GM12878 (cell line): ENCODE data around the gene TCP11L2. TPM values are rescaled to one million over a fixed set of nuclear protein-coding genes. Genes with fewer than 3 reads are reported as not detected.

Source experiments
- ATAC-seq: fragments of 200-7000 bp; cut with Tn5 transposase; 3 replicates; pipeline ENCODE4 v1.9.1; 2020; ENCODE audit warnings: mild to moderate bottlenecking, moderate library complexity
- BruUV-seq: library from RNA; stranded (reverse); fragments of 400-500 nt; replicated peaks from 2 replicates; lab custom pipeline; 2021; lab: Mats Ljungman, UMichigan
- CTCF ChIA-PET: fragments of 300-600 bp; sonication (Branson Sonifier 250); formaldehyde crosslinking; extraction: SDS; loops from one replicate; lab custom pipeline; 2021; ENCODE audit warnings: inconsistent platforms; lab: Yijun Ruan, JAX
- POLR2A ChIA-PET: fragments of 350-600 bp; formaldehyde crosslinking; extraction: SDS; loops from one replicate; lab custom pipeline; 2021; ENCODE audit warnings: inconsistent platforms; lab: Charles Lee
- RAD21 ChIA-PET: fragments of 300-600 bp; sonication (Branson Sonifier 250); formaldehyde crosslinking; loops from one replicate; lab custom pipeline; 2023; ENCODE audit warnings: antibody characterized with exemption; ENCODE audit not compliant: unreplicated experiment; lab: Charles Lee
- SMC1A ChIA-PET: fragments of 300-600 bp; sonication (Branson Sonifier 250); formaldehyde crosslinking; loops from one replicate; lab custom pipeline; 2023; ENCODE audit not compliant: unreplicated experiment, uncharacterized antibody; lab: Charles Lee
- DNase-seq: peaks from one replicate; pipeline ENCODE4 v3.0.0-alpha.2; 2011; ENCODE audit warnings: low read depth, low spot score
- FAIRE-seq: peaks from 3 replicates; lab custom pipeline; 2011; peaks lifted over from hg19 to GRCh38; lab: Jason Lieb, UNC
- H2AFZ ChIP-seq: 2 replicates; pipeline ENCODE4 v1.6.0; 2011; ENCODE audit warnings: low read depth, low read length, control low read depth; ENCODE audit not compliant: control insufficient read depth
- H3K27ac ChIP-seq: 2 replicates; pipeline ENCODE4 v1.5.1; 2011; ENCODE audit warnings: control low read depth; ENCODE audit not compliant: control insufficient read depth, insufficient read depth
- H3K27me3 ChIP-seq, 2 experiments: replicated peaks in 1 of 2; 2 replicates each; pipeline versions ENCODE4 v1.6.0 to v1.6.1; 2011; ENCODE audit warnings: low read length in 1 of 2; ENCODE audit not compliant: control insufficient read depth in 2 of 2, insufficient read depth in 2 of 2
- H3K36me3 ChIP-seq, 2 experiments: 2 replicates each; pipeline ENCODE4 v1.5.1; 2011; ENCODE audit warnings: low read length in 1 of 2; ENCODE audit not compliant: control insufficient read depth in 2 of 2, insufficient read depth in 2 of 2
- H3K4me1 ChIP-seq: 2 replicates; pipeline ENCODE4 v1.6.1; 2011; ENCODE audit warnings: mild to moderate bottlenecking, low read length, moderate library complexity, mixed read lengths; ENCODE audit not compliant: control insufficient read depth, insufficient read depth
- H3K4me2 ChIP-seq: 2 replicates; pipeline ENCODE4 v1.6.0; 2011; ENCODE audit warnings: control low read depth; ENCODE audit not compliant: control insufficient read depth, insufficient read depth
- H3K4me3 ChIP-seq: fragments of 200-600 bp; sonication (generic); 2 replicates; pipeline ENCODE4 v1.5.1; 2016
- H3K79me2 ChIP-seq: 2 replicates; pipeline ENCODE4 v1.6.0; 2011; ENCODE audit warnings: low read length; ENCODE audit not compliant: control insufficient read depth, insufficient read depth
- H3K9ac ChIP-seq: 2 replicates; pipeline ENCODE4 v1.8.0; 2011; ENCODE audit warnings: low read length, control low read depth, mixed read lengths; ENCODE audit not compliant: control insufficient read depth, insufficient read depth
- H3K9me3 ChIP-seq: replicated peaks from 3 replicates; pipeline ENCODE4 v1.5.1; 2011; ENCODE audit warnings: mild to moderate bottlenecking, low read length; ENCODE audit not compliant: control insufficient read depth, insufficient read depth
- H4K20me1 ChIP-seq: 2 replicates; pipeline ENCODE4 v1.6.0; 2011; ENCODE audit not compliant: control insufficient read depth, insufficient read depth
- CBFB ChIP-seq: IDR thresholded peaks from 2 replicates; pipeline ENCODE4 v1.6.1; 2016; ENCODE audit warnings: antibody characterized with exemption, low read depth
- CBX5 ChIP-seq: sonication (generic); IDR thresholded peaks from 2 replicates; pipeline ENCODE4 v1.6.1; 2016; ENCODE audit warnings: low read depth, moderate library complexity, mild to moderate bottlenecking, inconsistent platforms
- EED ChIP-seq: sonication (generic); IDR thresholded peaks from 2 replicates; pipeline ENCODE4 v1.6.1; 2016; ENCODE audit warnings: antibody characterized with exemption, low read depth
- ELK1 ChIP-seq: IDR thresholded peaks from 2 replicates; pipeline ENCODE4 v1.6.1; 2012; ENCODE audit warnings: low read depth, low read length, improper control_type of control experiment
- ETV6 ChIP-seq, 2 experiments: fragments of 450-650 bp in 1 of 2; IDR thresholded peaks in 1 of 2; conservative IDR thresholded peaks in 1 of 2; 2 replicates each; pipeline ENCODE4 v1.6.1; 2014; ENCODE audit warnings: antibody characterized with exemption in 1 of 2, borderline replicate concordance in 1 of 2, low read depth in 1 of 2, mild to moderate bottlenecking in 1 of 2, moderate library complexity in 1 of 2
- IRF5 ChIP-seq: fragments of 450-650 bp; IDR thresholded peaks from 2 replicates; pipeline ENCODE4 v1.6.1; 2017; ENCODE audit warnings: borderline replicate concordance
- JUNB ChIP-seq: IDR thresholded peaks from 2 replicates; pipeline ENCODE4 v1.6.1; 2016; ENCODE audit warnings: antibody characterized with exemption, mild to moderate bottlenecking
- KDM1A ChIP-seq: fragments of 200-600 bp; sonication (generic); IDR thresholded peaks from 2 replicates; pipeline ENCODE4 v1.6.1; 2016; ENCODE audit warnings: borderline replicate concordance
- NFIC ChIP-seq: IDR thresholded peaks from 2 replicates; pipeline ENCODE4 v1.6.1; 2012; ENCODE audit warnings: low read depth, mild to moderate bottlenecking, inconsistent platforms, low read length, moderate library complexity
- PKNOX1 ChIP-seq: fragments of 450-650 bp; IDR thresholded peaks from 2 replicates; pipeline ENCODE4 v1.6.1; 2016; ENCODE audit warnings: mild to moderate bottlenecking
- RAD21 ChIP-seq: IDR thresholded peaks from 2 replicates; pipeline ENCODE4 v1.6.1; 2011; ENCODE audit warnings: mild to moderate bottlenecking, low read depth, low read length, moderate library complexity; ENCODE audit not compliant: insufficient read depth
- RBBP5 ChIP-seq: fragments of 200-600 bp; sonication (generic); conservative IDR thresholded peaks from 2 replicates; pipeline ENCODE4 v1.6.1; 2016
- SKIL ChIP-seq: fragments of 450-650 bp; IDR thresholded peaks from 2 replicates; pipeline ENCODE4 v1.6.1; 2017; ENCODE audit warnings: mild to moderate bottlenecking, low read depth, inconsistent platforms; ENCODE audit not compliant: poor library complexity, severe bottlenecking
- SMC3 ChIP-seq: IDR thresholded peaks from 2 replicates; pipeline ENCODE4 v1.6.1; 2011; ENCODE audit warnings: low read length, improper control_type of control experiment, borderline replicate concordance
- WGBS: methylation state at CpG from one replicate; pipeline ENCODE4 v1.1.6; 2016; ENCODE audit warnings: low lambda C conversion rate; ENCODE audit not compliant: insufficient replicate concordance, insufficient coverage; ENCODE audit errors: missing lambda C conversion rate; 5-methylcytosine and 5-hydroxymethylcytosine counted together
- in situ Hi-C: fragments of 300-500 bp; cut with MboI; formaldehyde crosslinking; loops from 9 replicates; pipeline ENCODE4 v1.14.3; 2018; ENCODE audit warnings: mixed read lengths
- intact Hi-C: fragments of 100-400 bp; cut with micrococcal nuclease; formaldehyde crosslinking; loops from one replicate; pipeline ENCODE4 v1.14.2; 2022; ENCODE audit not compliant: unreplicated experiment
- polyA plus RNA-seq, 11 experiments: library from polyadenylated mRNA; depleted of rRNA in 4 of 11; unstranded in 6 of 11; stranded (reverse) in 5 of 11; fragments of >200 nt; fragmentation: Nextera tagmentation in 4 of 11; fragmentation: Illumina TruSeq in 1 of 11; extraction: Ambion mirVana in 4 of 11; extraction: Trizol in 1 of 11; gene quantifications; 1 replicate in 1 of 11; 2 replicates in 10 of 11; pipeline versions ENCODE4 v1.2.1 to v1.2.3, GENCODE V29; 2011 to 2016; ENCODE audit warnings: inconsistent platforms in 2 of 11, missing spikeins in 2 of 11, low read depth in 1 of 11
- total RNA-seq, 4 experiments: library from RNA; depleted of rRNA in 3 of 4; stranded (reverse); fragments of >200 nt in 3 of 4; fragmentation: Illumina TruSeq in 1 of 4; extraction: Trizol in 1 of 4; gene quantifications; 2 replicates each; pipeline versions ENCODE4 v1.2.1 to v1.2.3, GENCODE V29; 2013 to 2021
- TF ChIP-seq, protein P1 (sequence below): fragments of 150-350 bp; IDR thresholded peaks from 2 replicates; pipeline ENCODE4 v1.6.1; 2014; ENCODE audit warnings: mild to moderate bottlenecking, low read depth, low read length

The TCP11L2 gene
- total and polyA plus RNA-seq, 10 of the 15 experiments (the other 5 are each of a cell fraction or from before 2014, with no cell fraction given), result 0.18 to 5.0 (median 0.90) TPM

- TF ChIP-seq IRF5 (no peak), SMC3 (no peak), ELK1 (no peak), RBBP5 (no peak)
Observed at GRCh38 chr12:106333010-106333409, 30.5 kb downstream of the TCP11L2 start (continued).

GRCh38 chr12:106333756-106334155, 31.2 kb downstream of the TCP11L2 start:
- WGBS, result 50% methylated on average over 2 of the region's 2 CpGs
- no peak for TF ChIP-seq ETV6 (conservative IDR thresholded peaks at IDR 0.05 in 1 of 2, IDR thresholded peaks at IDR 0.05 in 1 of 2; ENCODE audit: borderline replicate concordance in 1 of 2, low read depth in 1 of 2)
- no peak for TF ChIP-seq KDM1A
- no peak for TF ChIP-seq CBFB
- TF ChIP-seq, protein P1, sequence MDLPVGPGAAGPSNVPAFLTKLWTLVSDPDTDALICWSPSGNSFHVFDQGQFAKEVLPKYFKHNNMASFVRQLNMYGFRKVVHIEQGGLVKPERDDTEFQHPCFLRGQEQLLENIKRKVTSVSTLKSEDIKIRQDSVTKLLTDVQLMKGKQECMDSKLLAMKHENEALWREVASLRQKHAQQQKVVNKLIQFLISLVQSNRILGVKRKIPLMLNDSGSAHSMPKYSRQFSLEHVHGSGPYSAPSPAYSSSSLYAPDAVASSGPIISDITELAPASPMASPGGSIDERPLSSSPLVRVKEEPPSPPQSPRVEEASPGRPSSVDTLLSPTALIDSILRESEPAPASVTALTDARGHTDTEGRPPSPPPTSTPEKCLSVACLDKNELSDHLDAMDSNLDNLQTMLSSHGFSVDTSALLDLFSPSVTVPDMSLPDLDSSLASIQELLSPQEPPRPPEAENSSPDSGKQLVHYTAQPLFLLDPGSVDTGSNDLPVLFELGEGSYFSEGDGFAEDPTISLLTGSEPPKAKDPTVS, result no peak
- TF ChIP-seq JUNB, result no peak
- TF ChIP-seq CBX5, result no peak
- no peak for TF ChIP-seq SKIL
- no peak for TF ChIP-seq NFIC
- TF ChIP-seq PKNOX1, result no peak
- no peak for TF ChIP-seq EED
- no peak for TF ChIP-seq RAD21

More at GRCh38 chr12:106333756-106334155, 31.2 kb downstream of the TCP11L2 start:
- no TSS peak for BruUV-seq
- ChIA-PET SMC1A (interaction anchor here (1.4 kb wide), 1 partner anchor 13 kb away, joined by 4 read pairs; no protein-coding TSS in a partner anchor), POLR2A (interaction anchor here (0.6 kb wide), 1 partner anchor 39 kb away, joined by 7 read pairs; no protein-coding TSS in a partner anchor), CTCF (interaction anchor here (0.7 to 1.4 kb wide), 2 partner anchors 12 to 16 kb away, joined by 3 read pairs; no protein-coding TSS in a partner anchor), RAD21 (no interaction called here)
- H3K4me3 ChIP-seq, result no peak overlapping the region
- H4K20me1 ChIP-seq, result no peaks in the 10 kb centered on the region
- H3K9ac ChIP-seq, result no peak overlapping the region
- H3K79me2 ChIP-seq, result no peaks in the 10 kb centered on the region
- no peak overlapping the region for H3K27ac ChIP-seq
- H3K36me3 ChIP-seq, result no peaks in the 10 kb centered on the region
- no peaks in the 10 kb centered on the region for H3K27me3 ChIP-seq
- DNase-seq (no peak), ATAC-seq (no peak), FAIRE-seq (no peak)
- H3K4me2 ChIP-seq, result no peak overlapping the region
- H2AFZ ChIP-seq, result no peak overlapping the region
- intact Hi-C loops (no loop called here), in situ Hi-C loops (no loop called here)
- no peaks in the 10 kb centered on the region for H3K4me1 ChIP-seq
- no peaks in the 10 kb centered on the region for H3K9me3 ChIP-seq
